SK-N-SH (cell line): ENCODE results near the gene CCDC188.

Source experiments
- CTCF ChIP-seq: fragments of 200-600 bp; sonication (generic); IDR thresholded peaks from 2 replicates; pipeline ENCODE4 v1.6.1; 2017; ENCODE audit warnings: antibody characterized with exemption, mild to moderate bottlenecking, moderate library complexity
- EP300 ChIP-seq, 2 experiments: IDR thresholded peaks; 2 replicates each; pipeline versions ENCODE4 v1.4.0 to v1.6.1; 2012; ENCODE audit warnings: borderline replicate concordance in 1 of 2, low read depth in 1 of 2, low read length in 1 of 2
- RAD21 ChIP-seq: IDR thresholded peaks from 2 replicates; pipeline ENCODE4 v1.6.1; 2012; ENCODE audit warnings: mild to moderate bottlenecking, low read length
- TF ChIP-seq, protein P1 (sequence below): IDR thresholded peaks from 2 replicates; pipeline ENCODE4 v1.4.0; 2012; ENCODE audit warnings: low read depth, borderline replicate concordance

DNA sequence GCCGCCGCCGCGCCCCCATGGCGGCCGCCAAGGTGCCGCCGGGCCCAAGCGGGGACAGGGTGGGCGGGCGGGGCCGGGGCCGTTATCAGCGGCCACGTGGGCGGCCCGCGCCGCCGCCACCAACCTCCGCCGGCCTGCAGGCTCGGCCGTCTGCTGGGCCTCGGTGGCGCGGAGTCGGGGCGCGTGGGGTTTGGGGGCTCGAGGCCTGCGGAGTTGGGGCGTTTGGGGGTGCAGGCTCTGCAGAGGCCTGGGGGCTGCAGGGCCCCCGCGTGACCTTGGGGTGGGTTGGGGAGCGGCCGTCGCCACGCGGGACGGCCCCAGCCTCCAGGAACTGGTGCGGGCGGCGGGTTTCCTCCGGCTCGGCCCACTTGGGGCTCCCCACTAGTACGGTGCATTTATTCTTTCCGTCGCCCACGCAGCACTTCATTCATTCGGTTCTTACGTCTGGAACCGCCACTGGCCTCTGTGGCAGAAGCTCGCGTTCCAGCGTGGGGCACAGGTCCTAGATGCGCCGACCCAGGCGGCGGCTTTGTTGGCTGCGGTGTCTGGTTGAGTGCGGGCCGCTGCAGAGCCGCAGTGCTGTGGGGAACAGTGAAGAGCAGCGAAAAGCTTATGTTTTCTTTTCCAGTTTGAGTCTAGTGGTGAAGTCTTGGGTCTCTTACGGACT lies 33.1 kb downstream of the CCDC188 start:
- TF ChIP-seq CTCF = no peak
- TF ChIP-seq RAD21 = no peak
- TF ChIP-seq EP300 (IDR thresholded peaks at IDR 0.05; ENCODE audit: borderline replicate concordance in 1 of 2, low read depth in 1 of 2, low read length in 1 of 2) = no peak
- TF ChIP-seq, protein P1, sequence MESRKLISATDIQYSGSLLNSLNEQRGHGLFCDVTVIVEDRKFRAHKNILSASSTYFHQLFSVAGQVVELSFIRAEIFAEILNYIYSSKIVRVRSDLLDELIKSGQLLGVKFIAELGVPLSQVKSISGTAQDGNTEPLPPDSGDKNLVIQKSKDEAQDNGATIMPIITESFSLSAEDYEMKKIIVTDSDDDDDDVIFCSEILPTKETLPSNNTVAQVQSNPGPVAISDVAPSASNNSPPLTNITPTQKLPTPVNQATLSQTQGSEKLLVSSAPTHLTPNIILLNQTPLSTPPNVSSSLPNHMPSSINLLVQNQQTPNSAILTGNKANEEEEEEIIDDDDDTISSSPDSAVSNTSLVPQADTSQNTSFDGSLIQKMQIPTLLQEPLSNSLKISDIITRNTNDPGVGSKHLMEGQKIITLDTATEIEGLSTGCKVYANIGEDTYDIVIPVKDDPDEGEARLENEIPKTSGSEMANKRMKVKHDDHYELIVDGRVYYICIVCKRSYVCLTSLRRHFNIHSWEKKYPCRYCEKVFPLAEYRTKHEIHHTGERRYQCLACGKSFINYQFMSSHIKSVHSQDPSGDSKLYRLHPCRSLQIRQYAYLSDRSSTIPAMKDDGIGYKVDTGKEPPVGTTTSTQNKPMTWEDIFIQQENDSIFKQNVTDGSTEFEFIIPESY = no peak
